ENCODE measurements around the gene HMGB2.

The HMGB2 gene

GRCh38 chr4:173334085-173334890, at the start of gene HMGB2:
Gene HMGB2 (minus strand): TSS chr4:173334358. CDS start chr4:173333649, 709 bp downstream.
- DNase-seq = peak; percentile 98

- DNase-seq = no peak
These were observed 48.2 kb upstream of the HMGB2 start for GRCh38 chr4:173382349-173382748.

DNA sequence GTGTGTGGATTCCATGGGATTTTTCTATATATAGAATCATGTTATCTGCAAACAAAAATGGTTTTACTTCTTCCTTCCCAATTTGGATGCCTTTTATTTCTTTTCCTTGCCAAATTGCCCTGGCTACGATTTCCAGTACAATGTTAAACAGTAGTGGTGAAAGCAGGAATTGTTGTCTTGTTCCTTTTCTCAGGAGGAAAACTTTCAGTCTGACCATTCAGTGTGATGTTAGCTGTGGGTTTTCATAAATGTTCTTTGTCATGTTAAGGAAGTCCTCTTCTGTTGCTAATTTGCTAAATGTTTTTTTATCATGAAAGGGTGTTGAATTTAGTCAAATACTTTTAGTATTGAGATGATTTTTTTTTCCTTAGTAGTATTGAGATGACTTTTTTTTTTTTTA, 47.5 kb upstream of the HMGB2 start:
- DNase-seq = no peak

DNA sequence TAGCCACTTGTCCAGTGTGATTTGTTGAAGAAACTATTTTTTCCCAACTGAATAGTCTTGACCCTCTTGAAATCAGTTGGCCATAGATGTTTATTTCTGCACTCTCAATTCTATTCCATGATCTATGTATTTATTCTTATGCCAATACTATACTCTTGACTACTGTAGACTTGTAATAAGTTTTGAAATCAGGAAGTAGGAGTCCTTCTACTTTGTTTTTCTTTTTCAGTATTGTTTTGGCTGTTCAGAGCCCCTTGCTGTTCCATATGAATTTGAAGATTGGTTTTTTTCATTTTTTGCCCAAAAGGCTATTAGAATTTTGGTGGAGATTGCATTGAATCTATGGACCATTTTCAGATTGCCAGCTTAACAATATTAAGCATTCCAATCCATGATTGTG, 46.8 kb upstream of the HMGB2 start:
- no peak for DNase-seq

DNA sequence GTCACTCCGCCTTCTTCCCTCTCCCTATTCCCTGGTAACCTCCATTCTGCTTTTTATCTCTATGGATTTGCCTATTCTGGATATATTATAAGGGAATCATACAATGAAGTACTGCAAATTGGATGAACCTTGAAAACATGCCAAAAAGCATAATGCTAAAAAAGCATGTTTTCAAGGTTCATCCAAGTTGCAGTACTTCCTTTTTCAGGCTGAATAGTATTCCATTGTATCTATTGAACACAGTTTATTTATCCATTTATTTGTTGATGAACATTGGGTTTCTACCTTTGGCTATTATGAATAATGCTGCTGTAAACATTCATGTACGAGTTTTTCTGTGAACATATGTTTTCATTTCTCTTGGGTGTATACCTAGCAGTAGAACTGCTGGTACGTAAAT, 45.8 kb upstream of the HMGB2 start:
- no peak for DNase-seq

- no peak for DNase-seq
These were observed 40.4 kb upstream of the HMGB2 start for GRCh38 chr4:173374588-173374987.

- DNase-seq = no peak
These were observed 37.4 kb upstream of the HMGB2 start for GRCh38 chr4:173371292-173372192.

GRCh38 chr4:173370477-173371291, 36.5 kb upstream of the HMGB2 start, which contains the start of gene SAP30:
Gene SAP30 (plus strand): TSS chr4:173370954. CDS start chr4:173371183, 229 bp downstream.
- peak; percentile 89 for DNase-seq

DNA sequence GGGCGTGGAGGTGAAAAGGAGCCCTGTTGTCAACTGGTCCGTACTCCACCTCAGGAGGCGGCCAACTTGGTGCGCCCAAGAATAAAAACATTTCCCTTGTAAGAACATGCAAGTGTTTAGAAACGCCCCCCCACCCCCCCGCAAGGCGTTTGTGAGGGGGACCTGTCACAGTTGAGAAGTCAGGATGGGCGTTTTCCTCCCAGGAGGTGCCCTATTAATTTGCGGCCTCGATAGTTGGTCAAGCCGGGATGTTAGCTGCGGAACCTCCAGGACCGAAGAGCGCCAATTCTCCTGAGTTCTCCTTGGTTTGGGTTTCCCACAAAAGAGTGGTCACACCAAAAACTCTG, 35.9 kb upstream of the HMGB2 start:
- no peak for DNase-seq

DNA sequence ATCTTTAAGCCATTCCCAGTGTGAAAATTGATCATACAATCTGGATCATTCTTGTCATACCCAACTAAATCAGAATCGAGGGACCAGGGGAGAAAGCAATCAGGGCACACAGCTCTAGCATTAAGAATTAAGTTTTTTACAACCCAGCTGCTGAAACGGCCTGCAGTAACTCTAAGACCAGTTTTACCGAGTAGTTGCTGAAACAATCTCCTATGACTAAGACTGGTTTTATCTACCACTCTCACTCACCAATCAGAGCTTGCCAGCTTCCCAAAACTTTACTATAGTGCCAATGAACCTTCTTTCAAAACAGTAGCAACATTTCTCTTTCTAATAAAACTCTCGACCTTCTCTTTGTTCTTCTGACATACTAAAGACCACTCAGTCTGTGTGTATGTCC, 33.8 kb upstream of the HMGB2 start:
- DNase-seq = no peak

DNA sequence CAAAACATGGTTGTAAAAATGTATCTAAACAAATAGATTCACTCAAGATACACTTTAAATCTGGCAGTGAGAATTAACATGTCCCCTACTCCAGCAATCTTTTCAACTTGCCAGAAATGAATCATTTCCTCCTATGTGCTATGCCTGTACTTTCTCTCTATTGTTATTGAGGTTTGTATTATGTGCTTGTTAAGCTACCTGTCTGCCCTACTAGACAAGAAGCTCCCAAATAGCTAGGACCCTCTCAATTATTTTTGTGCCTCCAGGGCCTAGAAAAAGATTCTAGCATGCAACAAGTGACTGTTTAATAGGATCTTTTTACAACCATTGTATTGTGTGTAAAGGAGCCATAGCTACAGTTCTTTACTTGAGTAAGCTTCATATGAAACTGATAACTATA, 33.1 kb upstream of the HMGB2 start:
- DNase-seq = no peak

GRCh38 chr4:173365359-173365996, 31.3 kb upstream of the HMGB2 start:
- DNase-seq = no peak

DNA sequence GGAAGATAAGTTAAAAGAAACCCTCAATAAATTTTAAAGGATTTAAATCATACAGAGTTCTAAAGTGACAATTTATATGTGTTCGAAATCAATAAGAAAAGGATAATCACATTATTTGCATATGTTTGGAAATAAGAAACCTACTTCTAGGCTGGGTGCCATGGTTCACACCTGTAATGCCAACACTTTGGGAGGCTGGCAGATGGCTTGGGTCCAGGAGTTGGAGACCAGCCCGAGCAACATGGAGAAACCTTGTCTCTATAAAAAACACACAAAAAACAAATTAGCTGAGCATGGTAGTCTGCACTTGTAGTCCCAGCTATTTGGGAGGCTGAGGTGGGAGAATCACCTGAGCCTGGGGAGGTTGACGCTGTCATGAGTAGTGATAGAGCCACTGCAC, 28.5 kb upstream of the HMGB2 start:
- DNase-seq = no peak

DNA sequence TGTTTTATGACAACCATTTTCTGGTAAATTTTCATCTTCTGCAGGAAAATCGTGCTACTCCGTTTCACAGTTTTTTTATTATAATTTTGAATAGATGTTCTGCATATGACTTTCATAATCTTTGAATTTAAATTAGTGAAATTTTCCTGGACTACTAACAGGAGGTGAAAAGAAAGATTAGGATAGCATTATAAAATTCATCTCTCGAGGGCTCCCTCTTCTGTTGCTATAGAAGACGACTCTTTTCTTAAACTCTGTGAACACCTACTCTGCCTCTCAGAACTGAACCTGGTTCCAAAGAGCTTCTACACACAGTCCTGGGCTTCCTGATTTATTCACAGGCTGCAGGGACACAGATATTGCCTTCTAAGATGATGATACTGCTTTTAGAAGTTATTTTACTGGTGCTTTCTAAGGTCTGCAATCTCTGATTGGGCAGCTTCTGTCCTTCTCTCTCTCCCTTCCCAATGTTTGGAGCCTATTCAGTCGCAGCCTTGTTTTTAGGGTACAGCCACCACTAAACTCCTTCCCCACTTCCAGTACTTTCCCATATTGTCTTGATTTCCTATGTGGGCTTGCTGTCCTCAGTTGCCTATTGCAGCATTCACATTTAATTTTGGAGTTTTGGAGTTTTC, 26.5 kb upstream of the HMGB2 start:
- no peak for DNase-seq

DNA sequence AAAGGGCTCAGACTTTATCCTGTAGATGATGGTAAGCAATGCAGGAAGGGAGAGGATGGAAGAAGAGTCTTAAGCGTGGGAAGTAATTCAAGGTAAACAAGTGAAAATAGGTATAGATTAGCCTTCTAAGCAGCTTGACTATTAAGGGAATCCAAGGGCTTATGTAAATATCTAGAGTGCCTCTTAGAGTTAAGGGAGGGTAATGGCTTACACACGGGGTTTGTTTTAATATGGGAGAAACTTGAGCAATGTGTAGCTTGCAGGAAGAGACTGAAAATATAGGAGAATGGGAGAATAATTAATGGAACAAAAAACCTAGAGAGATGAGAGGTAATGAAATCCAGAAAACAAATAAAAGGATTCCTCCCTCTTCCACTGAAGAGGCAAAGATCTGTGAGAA, 23.8 kb upstream of the HMGB2 start:
- no peak for DNase-seq

GRCh38 chr4:173347467-173347866, 13.3 kb upstream of the HMGB2 start:
- DNase-seq = no peak

DNA sequence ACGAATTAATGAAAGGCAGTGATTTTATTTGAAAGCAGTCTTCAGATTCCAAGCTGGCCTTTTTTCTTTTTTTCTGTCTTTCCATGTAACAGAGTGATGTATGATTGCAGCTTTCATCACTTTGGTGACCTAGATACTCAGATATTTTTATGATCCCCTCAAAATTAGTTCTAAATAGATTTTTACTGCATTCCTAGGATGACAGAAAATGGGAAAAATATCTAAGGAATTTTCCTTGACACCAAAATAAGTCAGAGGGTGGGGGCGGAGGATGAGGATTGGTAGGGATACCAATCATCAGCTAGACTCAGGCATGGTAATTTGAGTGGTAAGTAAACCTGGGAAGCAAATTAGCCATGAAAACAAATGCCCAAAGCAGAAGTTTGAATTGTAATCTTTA, 11.9 kb upstream of the HMGB2 start:
- DNase-seq = no peak

GRCh38 chr4:173345648-173346047, 11.5 kb upstream of the HMGB2 start:
- DNase-seq = no peak

GRCh38 chr4:173343832-173344397, 9.8 kb upstream of the HMGB2 start:
- no peak for DNase-seq

- DNase-seq = no peak
These were observed 3.3 kb upstream of the HMGB2 start for GRCh38 chr4:173337463-173337862.

GRCh38 chr4:173334891-173335752, 964 bp upstream of the HMGB2 start:
- peak; percentile 62 for DNase-seq

All from NCI-H1694 (cell line).